ENCODE data around the gene SEMA4D.
"Not testable (repeated sequence)": the region's sequence is repeated elsewhere in the genome, so short reads cannot be mapped to it uniquely, and the experiment has no call there.

The SEMA4D gene

DNA sequence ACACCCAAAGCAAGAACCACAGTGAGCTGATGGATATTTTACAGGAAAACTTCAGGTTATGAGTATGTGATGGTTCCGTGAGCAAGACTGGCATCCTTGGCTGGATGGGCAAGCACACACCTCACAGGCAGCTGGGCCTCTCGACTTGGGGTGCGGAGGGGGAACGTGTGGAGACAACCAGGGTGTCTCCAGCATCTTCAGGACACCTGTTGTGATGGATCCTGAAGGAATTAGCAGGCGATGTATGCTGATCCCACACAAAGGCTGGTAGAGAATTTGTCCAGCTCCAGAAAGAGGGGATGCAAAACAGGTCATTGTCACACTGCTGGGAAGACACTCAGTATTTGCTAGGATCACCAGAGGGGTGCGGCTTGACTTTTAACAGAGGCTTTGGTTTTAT lies 136.9 kb downstream of the SEMA4D start:
- in situ Hi-C loops (cut with MboI; ENCODE audit: low sequenced_read_pairs), result no loop called here

DNA sequence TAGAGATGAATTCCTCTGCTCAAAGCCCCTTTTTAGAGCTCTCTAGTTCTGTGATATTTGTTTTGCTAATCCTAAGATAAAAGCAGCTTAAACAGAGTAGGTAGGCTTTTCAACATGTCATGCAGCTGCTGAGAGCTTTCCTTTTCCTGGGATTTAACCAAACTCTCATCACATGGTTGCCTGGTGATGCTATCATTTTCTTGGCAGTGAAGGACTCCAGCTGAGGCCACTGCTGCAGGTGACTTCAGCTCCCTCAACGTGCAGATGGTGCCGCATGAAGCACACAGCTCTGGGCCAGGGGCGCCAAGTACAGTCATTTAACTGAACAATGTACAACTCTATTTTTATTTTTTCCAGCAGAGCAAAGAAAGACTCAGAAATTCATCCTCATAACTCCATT lies 137.4 kb downstream of the SEMA4D start:
- in situ Hi-C loops (cut with MboI; ENCODE audit: low sequenced_read_pairs), result no loop called here

DNA sequence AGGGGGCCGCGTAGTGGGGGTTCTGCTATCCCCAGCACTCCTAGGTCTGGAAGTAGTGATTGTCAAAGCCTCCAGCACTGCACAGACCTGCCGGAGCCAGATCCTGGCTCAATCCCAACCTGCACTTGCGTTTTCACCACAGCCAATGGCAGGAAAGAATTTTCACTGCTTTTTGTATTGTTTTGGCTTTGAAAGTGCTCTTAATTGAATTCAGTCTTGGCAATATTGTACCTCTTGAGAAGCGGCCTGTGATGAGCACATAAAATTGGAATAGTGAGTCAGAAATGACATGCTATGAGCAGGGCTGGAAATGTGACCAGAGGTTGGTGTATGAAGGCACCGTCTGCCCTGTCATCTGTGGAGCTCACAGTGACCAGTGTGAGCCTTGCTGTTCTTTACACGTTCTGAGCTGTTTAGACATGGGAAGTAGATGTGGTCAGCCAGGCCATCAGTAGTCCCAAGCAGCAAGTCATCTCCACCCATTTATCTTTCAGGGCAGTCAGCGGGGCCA lies 138.1 kb downstream of the SEMA4D start:
- in situ Hi-C loops (cut with MboI; ENCODE audit: low sequenced_read_pairs), result no loop called here

DNA sequence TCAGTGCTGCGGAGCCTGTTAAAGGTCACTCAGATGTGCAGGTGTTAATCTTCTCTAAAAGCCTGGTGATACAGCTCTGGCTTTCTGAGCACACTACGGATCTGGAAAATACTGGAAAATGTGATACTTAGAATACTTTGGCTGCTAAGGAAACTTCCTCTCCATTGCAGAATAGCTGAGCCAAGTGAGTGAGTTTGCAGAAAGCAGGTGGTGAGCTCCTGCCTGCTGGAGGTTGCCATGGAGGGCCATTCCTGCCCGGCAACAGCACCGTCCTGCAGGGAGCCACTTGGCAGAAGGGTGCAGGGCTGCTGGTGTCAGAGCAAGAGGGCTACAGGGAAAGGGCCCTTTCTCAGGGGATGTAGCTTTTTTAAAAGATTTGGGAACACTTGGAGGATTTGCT lies 138.9 kb downstream of the SEMA4D start:
- in situ Hi-C loops (cut with MboI; ENCODE audit: low sequenced_read_pairs), result no loop called here

DNA sequence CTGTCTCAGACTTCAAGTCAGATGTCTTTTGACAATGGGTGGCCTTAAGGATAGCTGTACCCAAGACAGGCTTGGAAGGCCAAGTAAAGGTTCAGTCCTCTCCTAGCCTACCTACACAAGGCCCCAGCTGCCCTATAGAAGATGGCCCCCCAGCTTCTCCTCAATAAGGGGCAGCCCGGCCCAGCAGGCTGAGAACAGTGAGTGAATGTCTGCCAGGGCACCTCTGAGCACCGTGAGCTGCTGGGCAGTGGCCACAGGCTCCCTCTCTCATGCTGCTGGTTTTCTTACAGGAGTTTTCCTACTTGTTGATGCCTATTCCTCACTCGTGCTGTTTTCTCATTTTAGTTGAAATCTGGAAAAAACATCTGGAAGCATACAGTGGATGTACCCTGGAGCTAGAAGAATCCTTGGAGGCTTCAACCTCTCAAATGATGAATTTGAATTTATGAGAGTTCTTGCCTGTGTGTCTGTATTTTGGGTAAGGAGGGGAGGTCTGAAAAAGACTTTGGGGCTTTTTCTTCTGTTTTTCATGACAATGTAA lies 139.5 kb downstream of the SEMA4D start:
- in situ Hi-C loops (cut with MboI; ENCODE audit: low sequenced_read_pairs), result no loop called here

DNA sequence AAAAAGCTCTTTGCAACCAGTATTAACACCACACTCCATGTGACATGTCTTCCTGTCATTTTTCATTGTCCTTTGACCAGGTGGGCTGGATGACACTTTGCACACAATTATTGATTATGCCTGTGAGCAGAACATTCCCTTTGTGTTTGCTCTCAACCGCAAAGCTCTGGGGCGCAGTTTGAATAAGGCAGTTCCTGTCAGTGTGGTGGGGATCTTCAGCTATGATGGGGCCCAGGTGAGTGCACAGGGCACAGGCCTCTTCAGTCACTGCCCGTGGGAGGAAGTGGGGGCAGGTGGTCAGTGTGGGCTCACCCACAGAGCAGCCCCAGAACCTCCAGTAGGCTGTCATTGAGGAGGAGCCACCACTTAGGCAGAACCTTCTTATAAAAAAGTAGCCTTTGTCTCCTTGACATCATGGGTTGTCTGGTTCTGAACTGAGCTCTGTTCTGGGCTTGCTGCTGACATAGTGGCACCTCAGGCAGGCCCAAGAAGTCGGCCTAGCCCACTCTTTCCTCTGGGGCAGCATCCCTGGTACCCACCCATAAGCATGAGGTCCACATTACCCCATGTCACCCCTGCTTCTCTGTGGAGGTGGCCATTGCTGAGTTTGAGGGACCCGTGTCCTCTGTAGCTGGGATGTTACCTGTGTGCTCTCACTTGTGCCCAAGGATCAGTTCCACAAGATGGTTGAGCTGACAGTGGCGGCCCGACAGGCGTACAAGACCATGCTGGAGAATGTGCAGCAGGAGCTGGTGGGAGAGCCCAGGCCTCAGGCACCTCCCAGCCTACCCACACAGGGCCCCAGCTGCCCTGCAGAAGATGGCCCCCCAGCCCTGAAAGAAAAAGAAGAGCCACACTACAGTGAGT lies 140.3 kb downstream of the SEMA4D start:
- in situ Hi-C loops (cut with MboI; ENCODE audit: low sequenced_read_pairs), result no loop called here

DNA sequence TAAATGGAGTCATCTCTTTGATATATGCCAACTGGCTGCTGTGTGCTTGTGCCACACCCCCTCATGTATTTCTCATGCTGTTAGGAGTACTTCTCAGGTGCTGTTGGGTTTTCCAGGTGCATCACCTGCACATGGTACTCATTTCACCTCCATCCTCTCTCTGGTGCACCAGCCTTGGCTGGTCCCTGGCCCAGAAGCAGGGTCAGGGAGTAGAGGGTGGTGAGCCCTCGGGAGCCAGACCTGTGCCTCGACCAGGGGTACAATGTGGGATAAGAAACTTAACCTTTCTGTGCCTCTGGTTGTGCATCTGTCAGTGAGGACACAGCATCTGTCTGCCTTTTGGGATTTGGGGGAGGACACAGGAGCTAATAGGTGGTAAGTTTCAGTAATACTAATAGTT lies 141.1 kb downstream of the SEMA4D start:
- in situ Hi-C loops (cut with MboI; ENCODE audit: low sequenced_read_pairs), result no loop called here

DNA sequence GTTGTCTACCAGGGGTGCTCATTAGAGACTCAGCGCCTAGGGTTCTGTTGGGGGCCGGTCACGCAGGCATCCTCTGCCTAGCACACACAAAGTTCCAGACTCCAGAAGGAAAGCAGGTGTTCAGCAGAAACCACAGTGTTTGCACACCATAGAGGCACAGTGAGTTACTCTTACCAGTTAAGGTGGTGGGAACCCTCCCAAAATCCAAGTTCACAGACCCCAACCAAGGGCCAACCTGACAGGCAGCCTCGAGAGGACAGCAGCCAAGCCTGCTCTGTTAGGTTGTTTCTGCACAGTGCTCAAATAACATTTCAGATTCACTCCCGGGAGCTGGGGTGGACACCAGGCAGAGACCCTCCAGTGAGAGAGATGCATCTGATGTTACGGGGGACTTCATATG lies 143.4 kb downstream of the SEMA4D start:
- in situ Hi-C loops (cut with MboI; ENCODE audit: low sequenced_read_pairs), result no loop called here

DNA sequence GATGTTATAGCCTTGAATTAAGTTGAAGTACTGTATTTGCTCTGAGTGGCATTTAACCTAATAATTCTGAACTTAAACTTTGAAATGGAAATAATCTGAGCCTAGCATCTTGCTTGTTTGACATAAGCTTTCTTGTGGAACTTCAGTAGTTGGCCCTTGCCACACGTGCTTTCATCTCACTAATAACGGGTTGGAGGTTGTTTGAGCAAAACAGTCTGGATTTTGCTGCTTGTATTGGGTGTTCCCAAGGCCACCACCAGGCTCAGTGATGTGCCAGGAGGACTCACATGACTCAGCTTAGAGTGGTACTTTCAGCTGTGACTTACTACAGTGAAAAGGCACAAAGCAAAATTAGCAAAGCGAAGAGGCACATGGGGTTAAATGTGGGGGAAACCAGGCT lies 143.9 kb downstream of the SEMA4D start:
- in situ Hi-C loops (cut with MboI; ENCODE audit: low sequenced_read_pairs), result no loop called here

DNA sequence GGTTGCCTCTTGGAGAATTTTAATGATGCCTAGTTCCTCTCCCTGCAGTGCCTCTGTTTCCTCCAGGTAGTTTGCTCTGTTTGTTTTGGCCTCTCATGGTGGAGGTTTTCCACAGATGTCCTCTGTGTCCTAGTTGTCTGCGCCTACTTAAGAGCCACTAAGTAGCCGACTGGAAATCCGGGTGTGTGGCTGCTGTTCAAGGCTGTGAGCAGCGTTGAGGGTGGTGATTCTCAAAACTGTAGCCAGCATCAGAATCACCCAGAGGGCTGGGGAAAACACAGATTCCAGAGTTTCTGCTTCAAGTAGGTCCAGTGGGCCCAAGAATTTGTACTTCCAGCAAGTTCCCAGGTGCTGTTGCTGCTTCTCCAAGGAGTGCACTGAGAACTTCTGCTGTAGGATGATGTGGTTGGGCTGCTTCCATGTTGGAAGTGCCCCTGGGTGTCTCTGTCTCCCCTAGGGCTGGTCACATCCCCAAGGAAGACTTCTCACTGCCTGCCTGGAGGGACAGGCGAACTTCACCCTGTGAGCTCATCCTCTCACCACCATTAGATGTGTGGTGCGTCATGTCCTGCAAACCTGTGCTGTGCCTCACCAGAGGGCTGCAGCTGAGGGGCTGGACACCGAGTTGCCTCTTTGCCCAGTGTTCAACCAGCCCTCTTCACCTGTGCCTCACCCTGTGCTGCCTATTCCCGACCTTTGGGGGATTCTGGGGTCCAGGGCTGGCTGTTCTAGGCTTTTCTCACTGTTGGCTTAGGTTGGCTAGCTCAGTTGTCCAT lies 144.9 kb downstream of the SEMA4D start:
- in situ Hi-C loops (cut with MboI; ENCODE audit: low sequenced_read_pairs), result no loop called here

DNA sequence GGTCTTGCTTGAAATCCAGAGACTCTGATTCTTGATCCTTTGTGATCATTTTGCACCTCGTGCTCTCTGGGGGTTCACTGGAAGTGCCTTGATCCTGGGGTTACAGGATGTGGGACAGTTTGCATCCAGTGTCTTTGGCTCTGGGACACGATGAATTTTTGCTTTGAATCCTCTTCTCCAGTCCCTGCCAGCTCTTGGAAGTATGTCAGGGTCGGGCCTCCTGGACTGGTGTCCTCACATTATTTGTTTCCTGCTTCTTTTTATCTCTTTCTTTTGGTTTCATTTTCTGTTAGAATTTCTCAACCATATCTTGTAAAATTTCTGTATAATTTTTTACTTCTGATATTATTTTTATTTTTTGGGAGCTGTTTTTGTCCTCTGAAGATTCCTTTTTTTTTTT lies 145.5 kb downstream of the SEMA4D start:
- in situ Hi-C loops (cut with MboI; ENCODE audit: low sequenced_read_pairs), result no loop called here

DNA sequence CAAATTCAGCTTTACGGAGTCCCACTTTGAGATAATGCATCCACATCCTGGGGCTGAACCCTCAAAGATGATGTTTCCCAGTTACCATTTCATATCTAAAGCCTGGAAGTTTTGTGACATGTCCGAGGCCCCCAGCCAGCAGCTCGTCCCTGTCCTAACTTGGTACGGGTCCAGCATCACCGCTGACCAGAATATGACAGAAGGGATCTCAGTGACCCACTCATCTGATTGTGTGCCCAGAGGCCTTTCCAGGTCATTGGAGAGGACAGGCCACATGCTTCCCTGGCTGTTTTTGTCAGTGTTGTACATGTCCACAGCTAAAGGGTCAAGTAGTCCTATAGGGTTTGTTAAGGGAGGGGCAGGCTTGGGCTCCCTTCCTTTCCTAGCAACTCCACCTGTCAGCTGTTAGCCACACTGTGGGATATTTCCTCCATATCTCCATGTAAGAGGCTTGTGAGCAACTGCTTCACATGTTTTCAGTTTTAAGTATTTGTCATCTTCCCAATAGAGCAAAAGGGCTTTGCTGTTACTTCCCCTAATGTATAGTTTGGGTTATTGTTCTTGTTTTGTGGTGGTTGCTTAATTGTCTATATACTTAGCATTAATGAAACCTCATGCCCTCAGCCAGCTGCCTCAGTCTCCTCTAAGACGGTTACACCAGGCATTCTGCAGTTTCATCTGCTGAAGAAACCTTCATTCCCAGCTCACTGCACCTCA lies 146.2 kb downstream of the SEMA4D start:
- in situ Hi-C loops (cut with MboI; ENCODE audit: low sequenced_read_pairs), result no loop called here

DNA sequence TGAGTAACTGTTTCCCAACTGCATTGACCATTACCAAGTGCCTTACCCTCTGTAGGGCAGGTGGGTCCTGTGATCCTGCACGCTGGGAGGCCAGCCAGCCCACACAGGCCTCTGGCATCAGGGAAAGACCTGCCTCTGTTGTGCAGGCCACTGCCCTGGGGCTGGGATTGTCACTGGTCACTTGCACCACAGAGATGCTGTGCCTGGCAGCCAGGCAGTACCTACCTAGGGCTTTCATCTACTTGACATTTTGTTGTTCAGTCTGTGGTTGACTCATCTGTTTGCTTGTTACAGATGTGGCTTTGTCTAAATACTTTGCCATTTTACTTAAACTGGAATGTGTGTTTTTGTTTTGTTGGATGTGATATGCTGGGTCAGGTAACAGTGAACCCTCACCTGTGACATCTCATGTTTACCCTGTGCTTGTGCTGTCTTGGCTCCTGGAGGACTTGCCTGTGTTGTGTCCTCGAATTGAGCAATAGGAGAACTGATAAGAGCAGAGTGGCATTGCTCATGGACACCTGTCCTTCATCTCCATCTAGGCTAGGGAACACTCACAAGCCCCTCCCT lies 146.8 kb downstream of the SEMA4D start:
- in situ Hi-C loops (cut with MboI; ENCODE audit: low sequenced_read_pairs), result no loop called here

DNA sequence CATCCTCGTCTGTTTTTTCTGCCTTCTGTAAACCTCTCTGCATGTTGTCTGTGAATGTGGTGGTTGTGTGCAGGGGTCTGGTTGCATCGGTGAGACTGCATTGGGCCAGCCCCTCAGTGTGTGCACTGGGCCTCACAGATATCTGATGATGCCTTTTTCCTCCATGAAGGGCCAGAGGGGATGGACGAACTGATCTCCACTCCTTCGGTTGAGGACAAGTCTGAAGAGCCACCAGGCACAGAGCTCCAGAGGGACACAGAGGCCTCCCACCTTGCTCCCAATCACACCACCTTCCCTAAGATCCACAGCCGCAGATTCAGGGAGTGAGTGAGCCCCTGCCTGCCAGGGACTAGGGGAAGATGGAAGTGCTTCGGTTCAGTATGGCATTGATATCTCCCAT lies 148.3 kb downstream of the SEMA4D start:
- in situ Hi-C loops (cut with MboI; ENCODE audit: low sequenced_read_pairs), result no loop called here

DNA sequence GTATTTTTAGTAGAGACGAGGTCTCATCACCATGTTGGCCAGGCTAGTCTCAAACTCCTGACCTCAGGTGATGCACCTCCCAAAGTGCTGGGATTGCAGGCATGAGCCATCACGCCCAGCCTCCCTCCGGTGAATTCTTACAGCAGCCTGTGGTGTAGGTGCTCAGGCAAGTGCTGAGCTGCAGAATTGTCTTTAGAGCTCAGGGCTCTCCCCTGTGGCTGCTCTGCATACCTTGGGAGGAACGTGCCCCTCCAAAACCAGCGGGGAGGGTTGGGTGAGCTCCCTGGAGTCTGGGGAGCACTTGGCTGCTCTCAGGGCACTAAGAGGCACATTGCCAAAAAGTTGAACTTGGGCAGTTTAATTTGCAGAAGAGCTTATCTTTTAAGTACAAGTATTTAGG lies 150.3 kb downstream of the SEMA4D start:
- in situ Hi-C loops (cut with MboI; ENCODE audit: low sequenced_read_pairs), result no loop called here

DNA sequence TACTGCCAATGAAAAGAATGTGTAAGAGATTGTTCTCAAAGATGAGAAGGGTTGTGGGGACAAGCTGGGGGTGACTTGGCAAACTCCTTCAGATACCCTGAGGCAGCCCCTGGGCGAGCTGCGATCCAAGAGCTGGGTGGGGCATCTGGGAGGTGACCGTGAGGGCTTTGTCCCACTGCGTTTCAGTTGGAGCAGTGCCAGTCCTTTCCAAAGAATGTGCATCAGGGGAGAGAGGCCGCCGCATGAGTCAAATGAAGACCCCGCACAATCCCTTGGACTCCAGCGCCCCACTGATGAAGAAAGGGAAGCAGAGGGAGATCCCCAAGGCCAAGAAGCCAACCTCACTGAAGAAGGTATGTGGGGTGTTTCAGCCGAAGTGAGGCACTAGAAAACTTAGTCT lies 151.2 kb downstream of the SEMA4D start:
- in situ Hi-C loops (cut with MboI; ENCODE audit: low sequenced_read_pairs), result no loop called here

DNA sequence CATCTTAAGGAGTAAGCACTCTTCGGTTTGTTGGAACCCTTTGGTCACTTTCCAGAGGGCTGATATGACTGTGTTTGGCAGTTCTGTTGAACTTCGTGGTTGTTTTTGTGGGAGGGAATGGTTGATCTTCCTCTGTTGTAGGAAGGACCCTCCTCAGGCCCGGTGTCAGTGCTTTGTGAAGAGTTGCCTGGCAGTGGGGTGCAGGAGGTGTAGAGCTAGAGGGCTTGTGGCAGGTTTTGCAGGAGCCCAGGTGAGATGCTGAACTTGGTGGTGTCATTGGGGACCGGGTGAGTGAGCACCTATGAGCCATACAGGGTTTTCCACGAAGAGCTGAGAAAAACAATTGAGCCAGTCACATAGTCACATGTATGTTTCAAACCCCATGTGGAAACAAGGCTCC lies 152.4 kb downstream of the SEMA4D start:
- in situ Hi-C loops (cut with MboI; ENCODE audit: low sequenced_read_pairs), result no loop called here

DNA sequence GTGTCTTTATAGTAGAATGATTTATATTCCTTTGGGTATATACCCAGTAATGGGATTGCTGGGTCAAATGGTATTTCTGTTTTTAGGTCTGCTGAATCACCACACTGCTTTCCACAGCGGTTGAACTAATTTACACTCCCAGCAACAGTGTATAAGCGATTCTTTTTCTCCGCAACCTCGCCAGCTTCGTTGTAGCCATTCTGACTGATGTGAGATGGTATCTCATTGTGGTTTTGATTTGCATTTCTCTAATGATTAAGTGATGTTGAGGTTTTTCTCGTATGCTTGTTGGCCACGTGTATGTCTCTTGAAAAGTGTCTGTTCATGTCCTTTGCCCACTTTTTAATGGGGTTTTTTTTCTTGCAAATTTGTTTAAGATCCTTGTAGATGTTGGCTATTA lies 154.1 kb downstream of the SEMA4D start:
- in situ Hi-C loops (cut with MboI; ENCODE audit: low sequenced_read_pairs), result not testable (repeated sequence)

DNA sequence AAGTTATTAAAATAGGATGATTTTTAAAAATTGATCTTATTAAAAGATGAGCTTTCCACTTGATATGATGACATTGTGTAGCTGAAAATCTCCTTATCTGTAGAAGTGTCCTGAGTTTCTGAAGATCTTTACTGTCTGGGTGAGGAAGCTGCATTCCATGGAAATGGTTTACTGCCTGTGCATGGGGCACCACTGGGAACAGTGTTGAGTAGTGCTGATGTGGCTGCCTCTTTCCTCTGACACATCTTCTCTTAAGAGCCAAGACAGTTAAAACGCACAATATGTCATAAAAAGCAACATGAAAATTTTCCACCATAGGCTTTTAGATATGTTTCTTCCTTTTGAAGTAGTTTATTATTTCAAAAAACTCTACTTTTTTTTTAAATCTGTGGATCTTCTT lies 155.0 kb downstream of the SEMA4D start:
- in situ Hi-C loops (cut with MboI; ENCODE audit: low sequenced_read_pairs), result no loop called here

DNA sequence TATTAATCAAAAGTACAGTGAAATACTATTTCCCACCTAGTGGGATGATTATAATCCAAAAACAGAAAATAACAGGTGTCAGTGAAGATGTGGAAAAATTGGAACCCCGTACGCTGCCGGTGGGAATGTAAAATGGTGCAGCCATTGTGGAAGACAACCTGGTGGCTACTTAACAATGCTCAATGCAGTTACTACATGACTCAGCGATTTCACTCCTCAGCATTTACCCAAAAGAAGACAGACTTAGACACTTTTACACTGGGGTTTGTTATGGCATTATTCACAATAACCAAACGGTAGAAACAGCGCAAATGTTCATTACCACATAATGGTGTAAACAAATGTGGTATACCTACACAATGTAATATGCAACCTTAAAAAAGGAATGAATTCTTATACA lies 155.7 kb downstream of the SEMA4D start:
- in situ Hi-C loops (cut with MboI; ENCODE audit: low sequenced_read_pairs), result no loop called here

DNA sequence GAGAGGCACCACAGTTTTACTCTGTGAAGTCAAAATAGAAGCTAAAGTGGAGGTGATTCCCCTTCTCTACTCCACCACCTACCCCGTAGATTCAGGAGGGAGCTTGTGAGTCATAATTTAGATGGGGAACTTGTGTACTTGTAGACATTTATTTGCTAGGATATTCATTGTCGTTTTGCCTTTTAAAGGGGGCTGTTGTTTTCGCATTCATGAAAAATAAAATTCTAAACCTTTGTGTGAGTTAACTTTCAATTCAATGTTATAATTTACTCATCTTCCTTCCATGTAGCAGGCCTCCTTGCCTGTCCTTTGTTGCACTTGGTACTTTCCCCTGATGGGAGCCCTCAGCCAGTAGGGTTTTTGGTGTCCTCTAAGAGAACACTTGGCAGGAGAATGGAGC lies 157.6 kb downstream of the SEMA4D start:
- in situ Hi-C loops (cut with MboI; ENCODE audit: low sequenced_read_pairs), result no loop called here

Measured in HL-60/S4 (cell line).